PC-9 (cell line): ENCODE data around the gene CELF4. TPM values are rescaled to one million over a fixed set of nuclear protein-coding genes. Genes with fewer than 3 reads are reported as not detected.

ENCODE experiments used
- BruUV-seq: library from RNA; stranded (reverse); fragments of 400-500 nt; replicated peaks from 2 replicates; lab custom pipeline; 2021; lab: Mats Ljungman, UMichigan
- CTCF ChIA-PET: fragments of 300-600 bp; sonication (Branson Sonifier 250); formaldehyde crosslinking; loops from one replicate; lab custom pipeline; 2022; ENCODE audit warnings: antibody characterized with exemption; lab: Charles Lee
- POLR2A ChIA-PET: fragments of 300-600 bp; sonication (Branson Sonifier 250); formaldehyde crosslinking; loops from one replicate; lab custom pipeline; 2022; ENCODE audit warnings: antibody characterized with exemption; ENCODE audit not compliant: unreplicated experiment; lab: Charles Lee
- DNase-seq, 2 experiments: peaks; one replicate each; pipeline versions ENCODE4 v3.0.0 to v3.0.0-alpha.2; 2015 to 2022; ENCODE audit warnings: mixed read lengths in 1 of 2
- H2AFZ ChIP-seq: fragments of 200-600 bp; sonication (generic); 2 replicates; pipeline ENCODE4 v1.8.1; 2017; ENCODE audit warnings: antibody characterized with exemption
- H3F3A ChIP-seq: fragments of 200-600 bp; sonication (generic); 2 replicates; pipeline ENCODE4 v1.8.1; 2017; ENCODE audit warnings: antibody characterized with exemption, mild to moderate bottlenecking, low read depth; ENCODE audit not compliant: insufficient read depth
- H3K27ac ChIP-seq: fragments of 200-600 bp; sonication (generic); 2 replicates; pipeline ENCODE4 v1.6.1; 2016; ENCODE audit warnings: mixed run types
- H3K27me3 ChIP-seq: fragments of 200-600 bp; sonication (generic); 2 replicates; pipeline ENCODE4 v1.6.1; 2016; ENCODE audit warnings: low read depth, mixed run types; ENCODE audit not compliant: insufficient read depth
- H3K36me3 ChIP-seq: fragments of 200-600 bp; sonication (generic); 2 replicates; pipeline ENCODE4 v1.6.1; 2016; ENCODE audit warnings: low read depth, mixed run types
- H3K4me1 ChIP-seq: fragments of 200-600 bp; sonication (generic); replicated peaks from 2 replicates; pipeline ENCODE4 v1.6.1; 2016; ENCODE audit warnings: mixed run types; ENCODE audit not compliant: insufficient read depth
- H3K4me2 ChIP-seq: fragments of 200-600 bp; sonication (generic); 2 replicates; pipeline ENCODE4 v1.6.1; 2017; ENCODE audit warnings: mixed run types
- H3K4me3 ChIP-seq: fragments of 200-600 bp; sonication (generic); 2 replicates; pipeline ENCODE4 v1.6.1; 2016; ENCODE audit warnings: mixed run types
- H3K79me2 ChIP-seq: fragments of 200-600 bp; sonication (generic); 2 replicates; pipeline ENCODE4 v1.6.1; 2017; ENCODE audit warnings: low read depth, mixed run types
- H3K9me2 ChIP-seq: fragments of 200-600 bp; sonication (generic); 2 replicates; pipeline ENCODE4 v1.8.1; 2017; ENCODE audit warnings: mild to moderate bottlenecking; ENCODE audit not compliant: insufficient read depth
- H3K9me3 ChIP-seq: fragments of 200-600 bp; sonication (generic); 2 replicates; pipeline ENCODE4 v1.8.1; 2016; ENCODE audit warnings: low read depth; ENCODE audit not compliant: insufficient read depth
- H4K20me1 ChIP-seq: fragments of 200-600 bp; sonication (generic); 2 replicates; pipeline ENCODE4 v1.8.1; 2017; ENCODE audit not compliant: insufficient read depth
- EZH2 ChIP-seq: fragments of 200-600 bp; sonication (generic); IDR thresholded peaks from 2 replicates; pipeline ENCODE4 v1.8.0; 2017; ENCODE audit warnings: antibody characterized with exemption, low read depth
- intact Hi-C: fragments of 100-400 bp; cut with micrococcal nuclease; formaldehyde crosslinking; loops from one replicate; pipeline ENCODE4 v1.10.0; 2022; ENCODE audit not compliant: unreplicated experiment
- total RNA-seq: library from RNA; stranded (reverse); gene quantifications from 2 replicates; pipeline ENCODE4 v1.2.3, GENCODE V29; 2021
- TF ChIP-seq, protein P1 (sequence below): fragments of 200-600 bp; sonication (generic); conservative IDR thresholded peaks from 2 replicates; pipeline ENCODE4 v1.6.1; 2017; ENCODE audit warnings: mixed run types, antibody characterized with exemption, mild to moderate bottlenecking, moderate library complexity

Gene CELF4
- total RNA-seq, 1 experiment from 2014 or later = 1.2 TPM

DNA sequence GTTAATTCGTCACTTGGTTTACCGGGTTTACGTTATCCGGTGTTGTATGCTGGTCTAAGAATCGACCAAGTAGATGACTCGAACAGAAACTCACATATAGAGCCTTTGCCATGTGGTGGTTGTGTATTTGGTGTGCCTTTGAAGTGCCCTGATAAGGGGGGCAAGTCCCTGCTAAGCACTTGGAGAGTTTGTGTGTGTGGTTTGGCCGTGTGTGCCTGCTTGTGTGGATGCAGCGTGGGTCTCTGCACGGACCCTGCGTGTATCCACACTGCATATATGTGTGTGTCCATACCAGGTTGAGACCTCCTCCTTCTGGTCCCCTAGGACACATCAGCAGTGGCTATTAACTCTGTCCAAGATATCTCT lies 2.4 kb upstream of the CELF4 start:
- no TSS peak for BruUV-seq
- Histone ChIP-seq H3K4me2 (no peak overlapping the region), H3F3A (no peaks in the 10 kb centered on the region), H4K20me1 (no peaks in the 10 kb centered on the region), H3K9me3 (no peaks in the 10 kb centered on the region), H3K36me3 (no peaks in the 10 kb centered on the region), H3K4me3 (no peak overlapping the region), H3K79me2 (no peaks in the 10 kb centered on the region), H3K4me1 (no peaks in the 10 kb centered on the region), H3K9me2 (no peaks in the 10 kb centered on the region), H2AFZ (no peak overlapping the region), H3K27me3 (no peaks in the 10 kb centered on the region), H3K27ac (no peak overlapping the region)
- intact Hi-C loops = no loop called here
- ChIA-PET POLR2A (no interaction called here), CTCF (no interaction called here)
- TF ChIP-seq EZH2 = no peak
- TF ChIP-seq, protein P1, sequence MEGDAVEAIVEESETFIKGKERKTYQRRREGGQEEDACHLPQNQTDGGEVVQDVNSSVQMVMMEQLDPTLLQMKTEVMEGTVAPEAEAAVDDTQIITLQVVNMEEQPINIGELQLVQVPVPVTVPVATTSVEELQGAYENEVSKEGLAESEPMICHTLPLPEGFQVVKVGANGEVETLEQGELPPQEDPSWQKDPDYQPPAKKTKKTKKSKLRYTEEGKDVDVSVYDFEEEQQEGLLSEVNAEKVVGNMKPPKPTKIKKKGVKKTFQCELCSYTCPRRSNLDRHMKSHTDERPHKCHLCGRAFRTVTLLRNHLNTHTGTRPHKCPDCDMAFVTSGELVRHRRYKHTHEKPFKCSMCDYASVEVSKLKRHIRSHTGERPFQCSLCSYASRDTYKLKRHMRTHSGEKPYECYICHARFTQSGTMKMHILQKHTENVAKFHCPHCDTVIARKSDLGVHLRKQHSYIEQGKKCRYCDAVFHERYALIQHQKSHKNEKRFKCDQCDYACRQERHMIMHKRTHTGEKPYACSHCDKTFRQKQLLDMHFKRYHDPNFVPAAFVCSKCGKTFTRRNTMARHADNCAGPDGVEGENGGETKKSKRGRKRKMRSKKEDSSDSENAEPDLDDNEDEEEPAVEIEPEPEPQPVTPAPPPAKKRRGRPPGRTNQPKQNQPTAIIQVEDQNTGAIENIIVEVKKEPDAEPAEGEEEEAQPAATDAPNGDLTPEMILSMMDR = no peak
- no peak for DNase-seq

DNA sequence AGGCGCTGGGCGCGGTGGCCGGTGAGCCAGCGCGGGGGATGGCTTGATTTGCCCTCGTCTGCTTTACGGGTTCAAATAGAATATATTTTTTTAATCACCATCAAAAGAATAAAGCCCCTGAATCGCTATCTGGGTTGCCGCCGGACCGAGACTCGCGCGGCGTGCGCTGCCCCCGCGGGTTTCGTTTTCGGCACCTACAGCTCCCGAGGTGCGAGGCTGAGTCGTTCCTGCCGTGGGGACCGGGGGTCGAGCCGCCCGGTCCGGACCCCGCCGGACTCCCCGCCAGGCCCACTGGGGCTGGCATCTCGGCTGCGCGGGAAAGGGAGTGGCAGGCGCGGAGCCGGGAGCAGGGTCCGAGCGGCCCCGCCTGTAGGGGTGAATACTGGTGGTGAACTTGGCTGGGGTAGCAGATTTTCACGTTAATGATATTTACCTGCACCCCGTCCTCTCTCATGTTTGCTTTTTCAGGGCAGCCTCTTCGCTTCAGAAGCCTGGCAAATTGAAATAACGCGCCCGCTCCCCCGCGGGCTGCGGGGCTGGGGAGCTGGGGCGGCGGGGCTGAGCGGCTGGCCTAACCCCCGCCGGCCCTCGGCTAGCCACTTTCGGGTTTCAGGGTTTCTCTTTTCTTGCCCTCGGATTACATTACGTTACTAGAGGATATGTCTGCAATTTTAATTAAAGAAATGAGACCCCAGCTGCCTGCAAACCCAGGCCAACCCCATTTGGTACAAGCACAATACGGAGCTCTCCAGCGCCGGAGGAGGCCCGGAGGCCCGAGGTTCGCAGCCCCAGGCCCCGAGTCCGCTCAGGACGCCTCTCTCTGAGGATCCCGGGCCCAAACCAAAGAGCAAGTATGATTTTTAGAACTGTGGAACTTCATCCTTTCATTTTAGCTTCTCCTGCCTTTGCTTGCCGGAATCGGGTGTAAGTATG lies 1.7 kb upstream of the CELF4 start:
- H3K79me2 ChIP-seq = no peaks in the 10 kb centered on the region
- intact Hi-C loops = no loop called here
- no peak overlapping the region for H3K4me3 ChIP-seq
- no peak overlapping the region for H2AFZ ChIP-seq
- no peaks in the 10 kb centered on the region for H3K36me3 ChIP-seq
- no peaks in the 10 kb centered on the region for H3F3A ChIP-seq
- no peaks in the 10 kb centered on the region for H4K20me1 ChIP-seq
- POLR2A ChIA-PET = no interaction called here
- no peaks in the 10 kb centered on the region for H3K4me1 ChIP-seq
- TF ChIP-seq, protein P1 = no peak
- no peak for TF ChIP-seq EZH2
- no peak for DNase-seq
- no peak overlapping the region for H3K4me2 ChIP-seq
- H3K9me2 ChIP-seq = no peaks in the 10 kb centered on the region
- no TSS peak for BruUV-seq
- no peak overlapping the region for H3K27ac ChIP-seq
- CTCF ChIA-PET = no interaction called here
- H3K9me3 ChIP-seq = no peaks in the 10 kb centered on the region
- H3K27me3 ChIP-seq = 0 out of 2 replicates have a peak, but pooled peaks cover 2% of the 10 kb centered on the region

DNA sequence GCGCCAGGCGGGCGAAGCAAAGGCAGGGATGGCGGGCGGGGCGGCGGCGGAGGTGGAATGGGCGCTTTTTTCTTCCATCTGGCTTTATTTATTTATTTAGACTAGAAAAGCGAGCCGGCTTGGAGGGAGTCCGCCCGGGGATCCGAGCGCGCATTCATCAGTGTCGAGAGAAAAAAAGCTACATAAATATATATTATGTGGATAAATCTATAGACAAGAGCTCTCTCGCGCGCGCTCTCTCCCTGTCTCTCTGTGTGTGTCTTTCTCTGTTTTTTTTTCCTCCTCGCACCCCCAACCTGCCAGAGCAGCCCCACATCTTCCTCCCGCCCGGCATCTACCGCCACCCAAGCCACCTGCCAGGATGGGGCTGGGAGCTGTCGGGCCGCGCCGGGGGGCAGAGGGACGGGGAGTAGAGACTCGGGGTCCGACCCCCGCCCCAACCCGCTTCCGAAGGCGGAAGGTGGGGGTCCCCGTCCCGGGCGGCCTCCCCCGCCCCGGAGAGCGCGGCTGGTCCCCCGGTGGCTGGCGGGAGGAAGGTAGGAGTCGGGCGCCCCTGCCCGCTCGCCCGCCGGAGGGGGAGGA lies 972 bp upstream of the CELF4 start:
- BruUV-seq = no TSS peak

More for the DNA sequence above, 972 bp upstream of the CELF4 start:
- intact Hi-C loops = no loop called here
- Histone ChIP-seq H3K9me3 (no peaks in the 10 kb centered on the region), H3K79me2 (no peaks in the 10 kb centered on the region), H3K4me2 (no peak overlapping the region), H3K27me3 (0 out of 2 replicates have a peak, but pooled peaks cover 8% of the 10 kb centered on the region), H3F3A (no peaks in the 10 kb centered on the region), H3K4me3 (no peak overlapping the region), H3K36me3 (no peaks in the 10 kb centered on the region), H2AFZ (no peak overlapping the region), H3K4me1 (no peaks in the 10 kb centered on the region), H4K20me1 (no peaks in the 10 kb centered on the region), H3K27ac (no peak overlapping the region), H3K9me2 (no peaks in the 10 kb centered on the region)
- DNase-seq = no peak
- ChIA-PET CTCF (no interaction called here), POLR2A (no interaction called here)
- TF ChIP-seq, protein P1 = no peak
- TF ChIP-seq EZH2 = no peak
